ENCODE results near the gene BAIAP2L2. TPM values are rescaled to one million over a fixed set of nuclear protein-coding genes. Genes with fewer than 3 reads are reported as not detected.
"Not testable (repeated sequence)": the region's sequence is repeated elsewhere in the genome, so short reads cannot be mapped to it uniquely, and the experiment has no call there.

Gene BAIAP2L2
- total RNA-seq, 2 donors from 2014 or later = 0.14 to 5.5 TPM

- Histone ChIP-seq H3K36me3 (no peaks in the 10 kb centered on the region), H3K9me3 (no peaks in the 10 kb centered on the region), H3K4me3 (no peak overlapping the region), H3K27me3 (replicated peaks; ENCODE audit: insufficient read depth) (no peaks in the 10 kb centered on the region), H3K27ac (no peak overlapping the region), H3K4me1 (replicated peaks) (no peaks in the 10 kb centered on the region)
- intact Hi-C loops (cut with DNase I) = no loop called here
- 64% methylated on average over 11 of the region's 11 CpGs for WGBS
- no peak for DNase-seq (ENCODE audit: low spot score)
- no peak for TF ChIP-seq POLR2AphosphoS5 (IDR thresholded peaks at IDR 0.05)
These were observed 15.3 kb upstream of the BAIAP2L2 start for GRCh38 chr22:38125751-38126201.

GRCh38 chr22:38125038-38125610 is 14.6 kb upstream of the BAIAP2L2 start:
- TF ChIP-seq POLR2AphosphoS5 (IDR thresholded peaks at IDR 0.05) = no peak
- no peak for TF ChIP-seq POLR2A (IDR thresholded peaks at IDR 0.05)
- no peak for TF ChIP-seq CTCF (IDR thresholded peaks at IDR 0.05)

GRCh38 chr22:38124236-38124974 is 13.9 kb upstream of the BAIAP2L2 start:
- no peaks in the 10 kb centered on the region for H3K9me3 ChIP-seq
- intact Hi-C loops (cut with DNase I) = no loop called here
- WGBS = 78% methylated on average over 21 of the region's 21 CpGs
- no peak for DNase-seq (ENCODE audit: low spot score)
- TF ChIP-seq CTCF (IDR thresholded peaks at IDR 0.05) (no peak), POLR2A (IDR thresholded peaks at IDR 0.05) (no peak), POLR2AphosphoS5 (IDR thresholded peaks at IDR 0.05) (no peak)
- no peak overlapping the region for H3K27ac ChIP-seq
- H3K27me3 ChIP-seq (replicated peaks; ENCODE audit: insufficient read depth) = no peaks in the 10 kb centered on the region
- no peak overlapping the region for H3K4me3 ChIP-seq
- no peaks in the 10 kb centered on the region for H3K36me3 ChIP-seq
- H3K4me1 ChIP-seq (replicated peaks) = no peaks in the 10 kb centered on the region

More at GRCh38 chr22:38125038-38125610, 14.6 kb upstream of the BAIAP2L2 start:
- H3K4me1 ChIP-seq (replicated peaks) = no peaks in the 10 kb centered on the region
- WGBS = 93% methylated on average over 14 of the region's 14 CpGs
- intact Hi-C loops (cut with DNase I) = no loop called here
- DNase-seq (ENCODE audit: low spot score) = no peak
- H3K27ac ChIP-seq = no peak overlapping the region
- no peaks in the 10 kb centered on the region for H3K9me3 ChIP-seq
- H3K36me3 ChIP-seq = no peaks in the 10 kb centered on the region
- no peaks in the 10 kb centered on the region for H3K27me3 ChIP-seq (replicated peaks; ENCODE audit: insufficient read depth)
- H3K4me3 ChIP-seq = no peak overlapping the region

GRCh38 chr22:38122616-38123015 is 12.1 kb upstream of the BAIAP2L2 start:
- intact Hi-C loops (cut with DNase I) = no loop called here
- H3K36me3 ChIP-seq = no peaks in the 10 kb centered on the region
- WGBS = 78% methylated on average over 6 of the region's 6 CpGs
- no peak for DNase-seq (ENCODE audit: low spot score)
- H3K27ac ChIP-seq = no peak overlapping the region
- H3K27me3 ChIP-seq (replicated peaks; ENCODE audit: insufficient read depth) = no peaks in the 10 kb centered on the region
- no peaks in the 10 kb centered on the region for H3K9me3 ChIP-seq
- no peak overlapping the region for H3K4me3 ChIP-seq
- H3K4me1 ChIP-seq (replicated peaks) = no peaks in the 10 kb centered on the region
- TF ChIP-seq POLR2AphosphoS5 (IDR thresholded peaks at IDR 0.05) (no peak), CTCF (IDR thresholded peaks at IDR 0.05) (no peak), POLR2A (IDR thresholded peaks at IDR 0.05) (no peak)

GRCh38 chr22:38120359-38121110 is 10.1 kb upstream of the BAIAP2L2 start:
- Histone ChIP-seq H3K27ac (no peak overlapping the region), H3K9me3 (no peaks in the 10 kb centered on the region), H3K4me1 (replicated peaks) (no peaks in the 10 kb centered on the region), H3K36me3 (no peaks in the 10 kb centered on the region), H3K4me3 (no peak overlapping the region), H3K27me3 (replicated peaks; ENCODE audit: insufficient read depth) (no peaks in the 10 kb centered on the region)
- 81% methylated on average over 27 of the region's 28 CpGs for WGBS
- intact Hi-C loops (cut with DNase I) = no loop called here
- TF ChIP-seq CTCF (IDR thresholded peaks at IDR 0.05) (no peak), POLR2AphosphoS5 (IDR thresholded peaks at IDR 0.05) (no peak), POLR2A (IDR thresholded peaks at IDR 0.05) (no peak)
- DNase-seq (ENCODE audit: low spot score) = no peak

GRCh38 chr22:38118747-38119146 is 8.3 kb upstream of the BAIAP2L2 start:
- intact Hi-C loops (cut with DNase I) = loop anchor here (10.0 kb wide), 2 partner anchors 56 to 106 kb away; no protein-coding TSS in a partner anchor
- WGBS = 95% methylated on average over 2 of the region's 2 CpGs

More at GRCh38 chr22:38118747-38119146, 8.3 kb upstream of the BAIAP2L2 start:
- not testable (repeated sequence) for H3K36me3 ChIP-seq; H3K9me3 ChIP-seq; DNase-seq (ENCODE audit: low spot score); H3K27me3 ChIP-seq (replicated peaks; ENCODE audit: insufficient read depth); H3K4me1 ChIP-seq (replicated peaks); H3K4me3 ChIP-seq; H3K27ac ChIP-seq

All from prostate gland (tissue), 2 donors.